ENCODE data around the gene BLCAP.

- TF ChIP-seq CTCF (IDR thresholded peaks at IDR 0.05) = peak; percentile 83 to 93 (median 86)
- TF ChIP-seq POLR2A (IDR thresholded peaks at IDR 0.05) = no peak
Observed at GRCh38 chr20:37534401-37535157, 6.9 kb upstream of the BLCAP start.

All from right lobe of liver (tissue), 4 donors.